SK-MEL-5 (cell line): Measurements from ENCODE around the gene SYVN1. TPM values are rescaled to one million over a fixed set of nuclear protein-coding genes. Genes with fewer than 3 reads are reported as not detected.
A peak's percentile ranks its signal among the peaks of the same experiment; 100 is the strongest.
"Not testable (repeated sequence)": the region's sequence is repeated elsewhere in the genome, so short reads cannot be mapped to it uniquely, and the experiment has no call there.

ENCODE experiments used
- DNase-seq: peaks from one replicate; pipeline ENCODE4 v3.0.0-alpha.2; 2016; ENCODE audit warnings: low read depth, low spot score
- in situ Hi-C: cut with HindIII; loops from 2 replicates; pipeline ENCODE4 v1.10.0; 2016; ENCODE audit warnings: low sequenced_read_pairs, high pct_unique_total_duplicates, low pct_unique_long_range_greater_than_20kb
- total RNA-seq: library from RNA; depleted of rRNA; stranded (reverse); fragments of >200 nt; shearing (Covaris generic); gene quantifications from 2 replicates; pipeline ENCODE4 v1.2.3, GENCODE V29; 2014

Gene SYVN1
- total RNA-seq, 1 experiment from 2014 or later, result 8.9 TPM

GRCh38 chr11:65131895-65132237 is 2.5 kb downstream of the SYVN1 start:
- DNase-seq, result no peak
- in situ Hi-C loops, result no loop called here

GRCh38 chr11:65131417-65131776 is 2.9 kb downstream of the SYVN1 start:
- no peak for DNase-seq
- in situ Hi-C loops, result no loop called here

GRCh38 chr11:65130631-65131416 is 3.5 kb downstream of the SYVN1 start:
- DNase-seq, result no peak
- in situ Hi-C loops, result no loop called here

GRCh38 chr11:65129649-65130441 is 4.5 kb downstream of the SYVN1 start:
- no peak for DNase-seq
- in situ Hi-C loops, result no loop called here

- in situ Hi-C loops, result no loop called here
- no peak for DNase-seq
These were observed 5.9 kb downstream of the SYVN1 start for GRCh38 chr11:65128182-65129145.

GRCh38 chr11:65127473-65128181 is 6.7 kb downstream of the SYVN1 start:
- in situ Hi-C loops, result no loop called here
- DNase-seq, result no peak

- in situ Hi-C loops, result no loop called here
- no peak for DNase-seq
These were observed 7.6 kb downstream of the SYVN1 start for GRCh38 chr11:65126624-65127274.

- DNase-seq, result no peak
- in situ Hi-C loops, result no loop called here
These were observed 8.9 kb downstream of the SYVN1 start for GRCh38 chr11:65125197-65126056.

GRCh38 chr11:65124480-65125196 is 9.7 kb downstream of the SYVN1 start:
- no peak for DNase-seq
- in situ Hi-C loops, result no loop called here

- peak; percentile 96 for DNase-seq
- in situ Hi-C loops, result no loop called here
These were observed 12.2 kb downstream of the SYVN1 start, which contains the start of the genes FAU and MRPL49 for GRCh38 chr11:65121865-65122696. Gene FAU, minus strand, starts transcription at chr11:65122134. Its CDS starts 321 bp downstream, at chr11:65121813. Gene MRPL49, plus strand, starts transcription at chr11:65122321. Its CDS starts 26 bp downstream, at chr11:65122347.

- no peak for DNase-seq
- in situ Hi-C loops, result no loop called here
These were observed 12.9 kb downstream of the SYVN1 start for GRCh38 chr11:65121447-65121864.

- in situ Hi-C loops, result no loop called here
- no peak for DNase-seq
These were observed 13.5 kb downstream of the SYVN1 start for GRCh38 chr11:65120831-65121230.

GRCh38 chr11:65119670-65119995 is 14.7 kb downstream of the SYVN1 start:
- in situ Hi-C loops, result no loop called here
- DNase-seq, result no peak

GRCh38 chr11:65118891-65119669 is 15.2 kb downstream of the SYVN1 start:
- in situ Hi-C loops, DNase-seq: not testable (repeated sequence)
